GM21717 (cell line): ENCODE measurements around the gene CARD16.

Source experiments
- ATAC-seq: cut with Tn5 transposase; IDR thresholded peaks from one replicate; pipeline ENCODE4 v1.9.1; 2021; ENCODE audit warnings: mild to moderate bottlenecking, moderate library complexity; ENCODE audit not compliant: unreplicated experiment

Gene CARD16

GRCh38 chr11:104997288-104997687 is 47.8 kb downstream of the CARD16 start:
- no peak for ATAC-seq

GRCh38 chr11:104995001-104995408 is 50.1 kb downstream of the CARD16 start:
- no peak for ATAC-seq

DNA sequence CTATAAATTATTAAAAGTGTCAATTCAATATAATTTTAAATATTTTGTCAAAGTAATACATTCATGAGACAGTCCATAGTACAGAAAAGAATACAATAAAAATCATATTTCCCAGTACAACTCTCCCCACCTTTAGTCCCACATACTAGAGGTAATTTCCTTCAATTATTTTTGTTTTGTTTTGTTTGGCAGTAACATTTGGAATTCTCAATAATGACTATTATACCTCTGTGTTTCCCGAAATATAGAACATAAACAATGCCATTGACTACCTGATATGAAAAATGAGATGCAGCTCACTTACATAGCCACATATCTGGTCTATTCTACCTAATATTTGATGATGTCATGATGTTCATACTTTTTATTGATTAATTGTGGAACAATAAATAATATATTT is 52.4 kb downstream of the CARD16 start:
- no peak for ATAC-seq

DNA sequence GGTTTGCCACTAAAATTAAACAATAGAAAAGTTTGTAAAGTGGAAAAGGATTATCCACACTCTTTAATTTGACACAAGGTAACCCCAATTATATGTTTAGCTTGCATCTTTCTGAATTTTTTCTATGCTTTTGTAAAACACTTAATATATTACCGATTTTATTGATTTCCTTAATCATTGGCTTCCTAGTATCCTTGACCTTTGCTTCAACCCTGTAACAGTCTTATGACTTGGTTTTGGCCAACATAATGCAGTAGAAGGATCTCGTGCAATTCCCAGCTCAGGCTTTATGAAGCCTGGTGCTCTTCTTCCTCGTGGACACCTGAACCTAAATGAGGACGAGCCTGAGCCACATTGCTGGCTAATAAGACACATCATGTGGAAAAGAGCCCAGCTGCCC is 53.1 kb downstream of the CARD16 start:
- no peak for ATAC-seq
